Measurements from ENCODE around the gene NAB2. TPM values are rescaled to one million over a fixed set of nuclear protein-coding genes. Genes with fewer than 3 reads are reported as not detected.

NAB2 gene
- total RNA-seq, 2 donors from 2014 or later: 39.1 to 39.3 TPM

- no peak overlapping the region for H3K27ac Mint-ChIP-seq
- DNase-seq (ENCODE audit: low spot score in 2 of 2): no peak
- no peak for ATAC-seq
These were observed 42.0 kb downstream of the NAB2 start for GRCh38 chr12:57130941-57131340.

GRCh38 chr12:57131896-57132744 is 43.2 kb downstream of the NAB2 start:
- no peak for DNase-seq (ENCODE audit: low spot score in 2 of 2)
- no peak for ATAC-seq
- Mint-ChIP-seq H3K36me3 (no peaks in the 10 kb centered on the region), H3K27ac (no peak overlapping the region), H3K9me3 (no peaks in the 10 kb centered on the region)

More at GRCh38 chr12:57130941-57131340, 42.0 kb downstream of the NAB2 start:
- Mint-ChIP-seq H3K9me3 (no peaks in the 10 kb centered on the region), H3K36me3 (no peaks in the 10 kb centered on the region)

- Mint-ChIP-seq H3K27ac (no peak overlapping the region), H3K36me3 (no peaks in the 10 kb centered on the region), H3K9me3 (no peaks in the 10 kb centered on the region)
- no peak for DNase-seq (ENCODE audit: low spot score in 2 of 2)
- ATAC-seq: no peak
These were observed 44.2 kb downstream of the NAB2 start for GRCh38 chr12:57133013-57133569.

- no peak overlapping the region for H3K27ac Mint-ChIP-seq
- ATAC-seq (no peak), DNase-seq (ENCODE audit: low spot score in 2 of 2) (no peak)
- no peaks in the 10 kb centered on the region for H3K9me3 Mint-ChIP-seq
- H3K36me3 Mint-ChIP-seq: no peaks in the 10 kb centered on the region
These were observed 45.0 kb downstream of the NAB2 start for GRCh38 chr12:57133916-57134315.

- peak overlapping the region in 1 of 2 donors; percentile 21 for H3K27ac Mint-ChIP-seq
- H3K36me3 Mint-ChIP-seq: no peaks in the 10 kb centered on the region
- DNase-seq (ENCODE audit: low spot score in 2 of 2): no peak
- H3K9me3 Mint-ChIP-seq: no peaks in the 10 kb centered on the region
- ATAC-seq: no peak
These were observed 46.0 kb downstream of the NAB2 start for GRCh38 chr12:57134949-57135348.

- no peak for ATAC-seq
These were observed 46.8 kb downstream of the NAB2 start for GRCh38 chr12:57135527-57136326.

GRCh38 chr12:57138526-57139272 is 49.8 kb downstream of the NAB2 start:
- ATAC-seq (no peak), DNase-seq (ENCODE audit: low spot score in 2 of 2) (no peak)
- H3K27ac Mint-ChIP-seq: no peak overlapping the region
- no peaks in the 10 kb centered on the region for H3K36me3 Mint-ChIP-seq
- no peaks in the 10 kb centered on the region for H3K9me3 Mint-ChIP-seq

More at GRCh38 chr12:57135527-57136326, 46.8 kb downstream of the NAB2 start:
- Mint-ChIP-seq H3K36me3 (no peaks in the 10 kb centered on the region), H3K9me3 (no peaks in the 10 kb centered on the region), H3K27ac (no peak overlapping the region)
- no peak for DNase-seq (ENCODE audit: low spot score in 2 of 2)

GRCh38 chr12:57139796-57140649 is 51.1 kb downstream of the NAB2 start:
- H3K36me3 Mint-ChIP-seq: no peaks in the 10 kb centered on the region
- H3K9me3 Mint-ChIP-seq: no peaks in the 10 kb centered on the region
- DNase-seq (ENCODE audit: low spot score in 2 of 2) (no peak), ATAC-seq (no peak)
- no peak overlapping the region for H3K27ac Mint-ChIP-seq

GRCh38 chr12:57141249-57141648 is 52.3 kb downstream of the NAB2 start:
- ATAC-seq (no peak), DNase-seq (ENCODE audit: low spot score in 2 of 2) (no peak)
- Mint-ChIP-seq H3K9me3 (no peaks in the 10 kb centered on the region), H3K36me3 (no peaks in the 10 kb centered on the region), H3K27ac (no peak overlapping the region)

- ATAC-seq (no peak), DNase-seq (ENCODE audit: low spot score in 2 of 2) (no peak)
- H3K27ac Mint-ChIP-seq: peak overlapping the region in 1 of 2 donors; percentile 31
- H3K9me3 Mint-ChIP-seq: no peaks in the 10 kb centered on the region
- no peaks in the 10 kb centered on the region for H3K36me3 Mint-ChIP-seq
These were observed 53.2 kb downstream of the NAB2 start for GRCh38 chr12:57142121-57142520.

GRCh38 chr12:57142727-57143126 is 53.8 kb downstream of the NAB2 start:
- Mint-ChIP-seq H3K36me3 (no peaks in the 10 kb centered on the region), H3K9me3 (no peaks in the 10 kb centered on the region), H3K27ac (no peak overlapping the region)
- DNase-seq (ENCODE audit: low spot score in 2 of 2) (no peak), ATAC-seq (no peak)

GRCh38 chr12:57143454-57143853 is 54.5 kb downstream of the NAB2 start:
- H3K9me3 Mint-ChIP-seq: no peaks in the 10 kb centered on the region
- ATAC-seq (peak; percentile 47 to 62), DNase-seq (ENCODE audit: low spot score in 2 of 2) (no peak)

More at GRCh38 chr12:57143454-57143853, 54.5 kb downstream of the NAB2 start:
- no peak overlapping the region for H3K27ac Mint-ChIP-seq
- no peaks in the 10 kb centered on the region for H3K36me3 Mint-ChIP-seq

Other genes starting within 250 kb of the NAB2 start
- not detected for gene SDR9C7, start 154.7 kb upstream of the NAB2 start, total RNA-seq
- gene RDH16, start 131.5 kb upstream of the NAB2 start, total RNA-seq: under 1 TPM; 0.29 to 0.93 TPM
- gene ZBTB39, start 82.6 kb upstream of the NAB2 start, total RNA-seq: 1 to 10 TPM; 5.1 to 6.1 TPM
- 1 to 10 TPM in 1 of 2 donors, under 1 TPM in 1; 0.50 to 1.7 TPM for gene TAC3, start 72.6 kb upstream of the NAB2 start, total RNA-seq
- gene MYO1A, start 39.0 kb upstream of the NAB2 start, total RNA-seq: 1 to 10 TPM; 3.3 to 4.7 TPM
- 100 to 1,000 TPM in 1 of 2 donors, 10 to 100 TPM in 1; 80.2 to 182 TPM for gene NEMP1, start 10.3 kb upstream of the NAB2 start, total RNA-seq
- 100 to 1,000 TPM; 213 to 283 TPM for gene STAT6, start 22.2 kb downstream of the NAB2 start, total RNA-seq
- gene LRP1, start 39.4 kb downstream of the NAB2 start, total RNA-seq: 1 to 10 TPM; 1.3 to 5.9 TPM
- gene LRP1-AS, start 58.5 kb downstream of the NAB2 start, total RNA-seq: not detected
- under 1 TPM; 0.11 to 0.54 TPM for gene NXPH4, start 127.7 kb downstream of the NAB2 start, total RNA-seq
- gene SHMT2, start 140.6 kb downstream of the NAB2 start, total RNA-seq: 100 to 1,000 TPM; 360 to 376 TPM
- gene STAC3, start 162.1 kb downstream of the NAB2 start, total RNA-seq: 1 to 10 TPM; 2.8 to 5.4 TPM